Hepatocyte (in vitro differentiated cells): ENCODE results near the gene UPF1. TPM values are rescaled to one million over a fixed set of nuclear protein-coding genes. Genes with fewer than 3 reads are reported as not detected.

Experiments used
- DNase-seq: peaks from one replicate; pipeline ENCODE4 v3.0.0-alpha.2; 2016; ENCODE audit warnings: low spot score
- H2AFZ ChIP-seq: fragments of 200-600 bp; sonication (generic); 2 replicates; pipeline ENCODE4 v1.6.0; 2016; ENCODE audit warnings: antibody characterized with exemption, mild to moderate bottlenecking
- H3K27ac ChIP-seq: fragments of 200-600 bp; sonication (generic); 2 replicates; pipeline ENCODE4 v1.5.1; 2016; ENCODE audit warnings: mild to moderate bottlenecking
- H3K27me3 ChIP-seq: fragments of 200-600 bp; sonication (generic); 2 replicates; pipeline ENCODE4 v1.6.1; 2016
- H3K36me3 ChIP-seq: fragments of 200-600 bp; sonication (generic); replicated peaks from 2 replicates; pipeline ENCODE4 v1.5.1; 2016; ENCODE audit warnings: low read depth; ENCODE audit not compliant: insufficient read depth
- H3K4me1 ChIP-seq: fragments of 200-600 bp; sonication (generic); 2 replicates; pipeline ENCODE4 v1.5.1; 2016; ENCODE audit warnings: mild to moderate bottlenecking, moderate library complexity; ENCODE audit not compliant: insufficient read depth
- H3K4me2 ChIP-seq: fragments of 200-600 bp; sonication (generic); 2 replicates; pipeline ENCODE4 v1.6.0; 2016
- H3K4me3 ChIP-seq: fragments of 200-600 bp; sonication (generic); 2 replicates; pipeline ENCODE4 v1.5.1; 2016; ENCODE audit warnings: mild to moderate bottlenecking
- H3K79me2 ChIP-seq: fragments of 200-600 bp; sonication (generic); 2 replicates; pipeline ENCODE4 v1.6.0; 2017; ENCODE audit warnings: mild to moderate bottlenecking
- H3K9me2 ChIP-seq: fragments of 200-600 bp; sonication (generic); replicated peaks from 2 replicates; pipeline ENCODE4 v1.6.0; 2017; ENCODE audit warnings: mild to moderate bottlenecking; ENCODE audit not compliant: insufficient read depth
- H3K9me3 ChIP-seq: fragments of 200-600 bp; sonication (generic); 2 replicates; pipeline ENCODE4 v1.5.1; 2016; ENCODE audit warnings: low read depth, mild to moderate bottlenecking
- H4K20me1 ChIP-seq: fragments of 200-600 bp; sonication (generic); 2 replicates; pipeline ENCODE4 v1.6.0; 2016; ENCODE audit warnings: mild to moderate bottlenecking; ENCODE audit not compliant: insufficient read depth, poor library complexity, severe bottlenecking
- EZH2 ChIP-seq: fragments of 200-600 bp; sonication (generic); IDR thresholded peaks from 2 replicates; pipeline ENCODE4 v1.6.1; 2016; ENCODE audit warnings: antibody characterized with exemption, mild to moderate bottlenecking, borderline replicate concordance
- EZH2phosphoT487 ChIP-seq: fragments of 200-600 bp; sonication (generic); IDR thresholded peaks from one replicate; pipeline ENCODE4 v1.6.1; 2018; ENCODE audit warnings: antibody characterized with exemption, mild to moderate bottlenecking, low read depth, moderate library complexity; ENCODE audit not compliant: unreplicated experiment, severe bottlenecking
- WGBS: methylation state at CpG from one replicate; pipeline ENCODE4 v1.1.6; 2016; ENCODE audit warnings: low lambda C conversion rate; ENCODE audit errors: missing lambda C conversion rate; 5-methylcytosine and 5-hydroxymethylcytosine counted together
- polyA plus RNA-seq: library from polyadenylated mRNA; unstranded; fragments of >200 nt; fragmentation: Nextera tagmentation; extraction: Ambion mirVana; gene quantifications from 2 replicates; pipeline ENCODE4 v1.2.1, GENCODE V29; 2016
- total RNA-seq: library from RNA; depleted of rRNA; stranded (reverse); fragments of >200 nt; gene quantifications from 2 replicates; pipeline ENCODE4 v1.2.3, GENCODE V29; 2014
- TF ChIP-seq, protein P1 (sequence below): fragments of 200-600 bp; sonication (generic); IDR thresholded peaks from 2 replicates; pipeline ENCODE4 v1.5.1; 2016; ENCODE audit warnings: antibody characterized with exemption, mild to moderate bottlenecking; ENCODE audit not compliant: poor library complexity

The UPF1 gene
- total and polyA plus RNA-seq, 2 experiments from 2014 or later: 27.0 to 47.2 TPM

DNA sequence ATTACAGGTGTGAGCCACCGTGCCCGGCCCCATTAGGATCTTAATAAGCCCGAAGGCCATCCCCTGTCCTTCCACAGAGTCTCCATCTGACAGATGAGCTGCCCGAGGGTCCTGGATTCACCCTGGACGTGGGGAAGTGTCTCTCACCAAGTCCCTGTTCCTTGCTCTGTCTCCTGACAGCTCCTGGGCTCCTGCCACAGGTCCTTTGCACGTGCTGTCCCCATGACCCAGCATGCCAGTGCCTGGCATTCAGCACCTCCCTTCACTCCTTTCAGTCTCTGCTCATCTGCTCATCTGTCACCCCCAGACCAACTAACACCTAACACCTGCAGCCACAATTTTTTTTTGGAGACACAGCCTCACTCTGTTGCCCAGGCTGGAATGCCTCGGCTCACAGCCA lies 49.7 kb downstream of the UPF1 start:
- no peak for DNase-seq
- H3K36me3 ChIP-seq: no peaks in the 10 kb centered on the region
- H3K27ac ChIP-seq: no peak overlapping the region
- WGBS: 93% methylated on average over 7 of the region's 7 CpGs
- H3K9me3 ChIP-seq: no peaks in the 10 kb centered on the region
- H2AFZ ChIP-seq: no peak overlapping the region
- H3K27me3 ChIP-seq: no peaks in the 10 kb centered on the region
- H3K4me2 ChIP-seq: no peak overlapping the region
- no peaks in the 10 kb centered on the region for H3K79me2 ChIP-seq
- H3K4me1 ChIP-seq: no peaks in the 10 kb centered on the region
- H3K9me2 ChIP-seq: no peaks in the 10 kb centered on the region
- TF ChIP-seq EZH2: no peak
- H4K20me1 ChIP-seq: no peaks in the 10 kb centered on the region
- H3K4me3 ChIP-seq: no peak overlapping the region

DNA sequence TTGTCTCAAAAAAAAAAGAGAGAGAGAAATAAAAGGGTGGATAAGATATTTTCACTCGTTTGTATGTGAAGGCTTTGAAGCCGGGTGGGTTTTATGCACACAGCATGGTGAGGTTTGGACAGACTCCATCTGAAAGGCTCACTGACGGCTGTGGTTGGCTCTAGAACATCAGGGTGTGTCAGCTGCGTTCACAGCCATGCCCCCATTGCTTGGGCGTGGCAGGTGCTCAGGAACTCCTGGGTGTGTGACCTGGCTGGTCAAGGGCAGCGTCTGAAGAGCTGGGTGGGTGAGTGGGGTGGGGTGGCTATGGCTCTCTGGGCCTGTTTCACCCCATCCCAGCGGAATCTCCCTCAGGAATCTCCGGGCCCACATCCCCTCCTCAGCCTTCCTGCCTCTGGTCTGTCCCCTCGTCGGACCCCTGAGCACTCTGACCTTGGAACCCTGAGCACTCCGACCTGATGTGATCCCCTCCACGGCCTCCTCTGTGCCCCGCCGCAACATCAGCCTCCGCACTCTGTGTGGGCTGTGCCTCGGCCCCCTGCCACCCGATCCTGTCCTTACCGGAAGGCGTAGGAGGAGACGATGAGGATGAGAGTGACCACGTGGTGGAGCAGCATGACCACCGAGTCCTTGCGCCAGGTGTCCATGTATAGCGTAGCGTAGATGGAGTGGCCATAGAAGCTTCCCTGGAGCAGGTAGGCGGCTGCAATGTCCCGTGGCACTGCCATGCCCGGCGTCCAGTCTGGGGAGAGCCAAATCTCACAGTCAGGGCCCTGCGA lies 52.0 kb downstream of the UPF1 start:
- TF ChIP-seq EZH2phosphoT487 (no peak), EZH2 (no peak)
- TF ChIP-seq, protein P1, sequence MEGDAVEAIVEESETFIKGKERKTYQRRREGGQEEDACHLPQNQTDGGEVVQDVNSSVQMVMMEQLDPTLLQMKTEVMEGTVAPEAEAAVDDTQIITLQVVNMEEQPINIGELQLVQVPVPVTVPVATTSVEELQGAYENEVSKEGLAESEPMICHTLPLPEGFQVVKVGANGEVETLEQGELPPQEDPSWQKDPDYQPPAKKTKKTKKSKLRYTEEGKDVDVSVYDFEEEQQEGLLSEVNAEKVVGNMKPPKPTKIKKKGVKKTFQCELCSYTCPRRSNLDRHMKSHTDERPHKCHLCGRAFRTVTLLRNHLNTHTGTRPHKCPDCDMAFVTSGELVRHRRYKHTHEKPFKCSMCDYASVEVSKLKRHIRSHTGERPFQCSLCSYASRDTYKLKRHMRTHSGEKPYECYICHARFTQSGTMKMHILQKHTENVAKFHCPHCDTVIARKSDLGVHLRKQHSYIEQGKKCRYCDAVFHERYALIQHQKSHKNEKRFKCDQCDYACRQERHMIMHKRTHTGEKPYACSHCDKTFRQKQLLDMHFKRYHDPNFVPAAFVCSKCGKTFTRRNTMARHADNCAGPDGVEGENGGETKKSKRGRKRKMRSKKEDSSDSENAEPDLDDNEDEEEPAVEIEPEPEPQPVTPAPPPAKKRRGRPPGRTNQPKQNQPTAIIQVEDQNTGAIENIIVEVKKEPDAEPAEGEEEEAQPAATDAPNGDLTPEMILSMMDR: no peak
- no peak for DNase-seq

DNA sequence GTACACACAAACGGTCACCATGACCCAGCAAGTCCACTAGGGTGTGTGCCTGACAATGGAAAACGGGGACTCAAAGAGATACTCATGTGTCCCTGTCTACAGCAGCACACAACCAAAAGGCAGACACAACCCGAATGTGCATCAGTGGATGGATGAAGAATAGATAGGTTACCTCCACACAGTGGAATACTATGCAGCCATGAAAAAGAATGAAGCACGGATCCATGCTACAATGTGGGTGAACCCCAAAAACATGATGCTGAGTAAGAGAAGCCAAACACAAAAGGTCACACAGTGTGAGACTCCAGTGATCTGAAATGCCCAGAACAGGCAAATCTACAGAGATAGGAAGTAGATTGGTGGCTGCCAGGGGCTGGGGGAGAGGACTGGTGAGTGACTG lies 55.2 kb downstream of the UPF1 start:
- WGBS: 97% methylated on average over 4 of the region's 4 CpGs
- TF ChIP-seq, protein P1: no peak
- no peak for TF ChIP-seq EZH2phosphoT487
- no peak for TF ChIP-seq EZH2

More for the DNA sequence above, 52.0 kb downstream of the UPF1 start:
- Histone ChIP-seq H3K36me3 (no peaks in the 10 kb centered on the region), H3K9me2 (no peaks in the 10 kb centered on the region), H3K4me2 (no peak overlapping the region), H3K9me3 (no peaks in the 10 kb centered on the region), H3K4me1 (no peaks in the 10 kb centered on the region), H2AFZ (no peak overlapping the region), H4K20me1 (no peaks in the 10 kb centered on the region), H3K27me3 (no peaks in the 10 kb centered on the region), H3K27ac (no peak overlapping the region), H3K4me3 (no peak overlapping the region), H3K79me2 (no peaks in the 10 kb centered on the region)
- 92% methylated on average over 29 of the region's 30 CpGs for WGBS

DNA sequence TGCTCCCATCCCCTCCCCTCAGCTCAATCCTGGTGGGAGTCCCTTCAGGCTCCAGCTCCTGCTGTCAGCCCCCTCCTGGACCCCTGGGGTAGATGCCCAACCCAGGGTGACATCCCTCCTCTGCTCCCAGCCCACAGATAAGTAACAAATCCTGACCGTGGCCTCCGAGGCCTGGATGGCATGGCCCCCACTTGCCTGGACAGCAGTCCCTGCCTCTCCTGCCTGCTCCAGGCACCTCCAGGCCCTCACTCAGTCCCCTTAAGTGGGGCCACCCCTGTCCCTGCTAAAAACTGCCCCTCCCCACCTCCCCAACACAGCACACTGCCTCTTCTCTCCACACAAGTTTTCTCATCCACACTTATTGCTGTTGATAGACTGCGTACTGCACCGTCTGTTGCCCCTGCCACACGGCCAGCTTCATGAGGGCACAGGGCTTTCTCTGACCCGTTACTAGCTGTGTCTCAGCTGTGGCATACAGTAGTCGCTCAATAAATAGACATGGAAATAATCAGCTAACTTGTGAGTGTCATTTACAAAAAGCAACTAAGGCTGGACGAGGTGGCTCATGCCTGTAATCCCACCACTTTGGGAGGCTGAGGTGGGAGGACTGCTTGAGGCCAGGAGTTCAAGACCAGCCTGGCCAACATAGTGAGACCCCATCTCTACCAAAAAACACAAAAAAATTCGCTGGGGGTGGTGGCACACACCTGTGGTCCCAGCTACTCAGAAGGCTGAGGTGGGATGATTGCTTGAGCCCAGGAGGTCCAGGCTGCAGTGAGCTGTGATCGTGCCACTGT lies 58.4 kb downstream of the UPF1 start:
- Histone ChIP-seq H3K4me3 (no peak overlapping the region), H3K9me3 (no peaks in the 10 kb centered on the region), H3K9me2 (no peaks in the 10 kb centered on the region), H3K27ac (no peak overlapping the region), H2AFZ (no peak overlapping the region), H3K27me3 (no peaks in the 10 kb centered on the region), H3K79me2 (no peaks in the 10 kb centered on the region), H3K36me3 (no peaks in the 10 kb centered on the region), H3K4me2 (no peak overlapping the region), H3K4me1 (no peaks in the 10 kb centered on the region), H4K20me1 (peaks cover 2% of the 10 kb centered on the region)
- DNase-seq: no peak
- 87% methylated on average over 10 of the region's 10 CpGs for WGBS
- no peak for TF ChIP-seq EZH2phosphoT487
- TF ChIP-seq EZH2: no peak
- TF ChIP-seq, protein P1: no peak

More for the DNA sequence above, 55.2 kb downstream of the UPF1 start:
- H3K9me2 ChIP-seq: no peaks in the 10 kb centered on the region
- DNase-seq: no peak
- no peaks in the 10 kb centered on the region for H4K20me1 ChIP-seq
- no peaks in the 10 kb centered on the region for H3K36me3 ChIP-seq
- no peaks in the 10 kb centered on the region for H3K27me3 ChIP-seq
- no peak overlapping the region for H3K27ac ChIP-seq
- no peak overlapping the region for H3K4me3 ChIP-seq
- no peaks in the 10 kb centered on the region for H3K4me1 ChIP-seq
- H3K9me3 ChIP-seq: no peaks in the 10 kb centered on the region
- no peaks in the 10 kb centered on the region for H3K79me2 ChIP-seq
- no peak overlapping the region for H2AFZ ChIP-seq
- H3K4me2 ChIP-seq: no peak overlapping the region
